ENCODE data around the gene PLXDC2.

DNA sequence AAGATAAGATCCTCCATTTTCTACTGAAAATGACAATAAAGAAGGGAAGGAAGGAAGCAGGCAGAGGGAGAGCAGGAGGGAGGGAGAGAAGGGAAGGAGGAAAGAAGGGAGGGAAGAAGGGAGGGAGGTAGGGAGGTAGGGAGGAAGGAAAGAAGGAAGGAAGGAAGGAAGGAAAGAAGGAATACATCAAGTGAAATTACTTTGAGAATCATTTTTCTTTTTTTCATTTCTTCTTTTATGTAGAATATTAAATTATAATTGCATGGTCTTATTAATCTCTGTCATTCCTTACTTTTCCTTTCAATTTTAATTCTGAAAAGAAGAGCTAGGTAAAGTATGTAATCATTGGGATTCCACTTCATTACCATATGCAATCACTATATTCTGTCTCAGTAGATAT lies 97.8 kb downstream of the PLXDC2 start:
- TF ChIP-seq, protein P1, sequence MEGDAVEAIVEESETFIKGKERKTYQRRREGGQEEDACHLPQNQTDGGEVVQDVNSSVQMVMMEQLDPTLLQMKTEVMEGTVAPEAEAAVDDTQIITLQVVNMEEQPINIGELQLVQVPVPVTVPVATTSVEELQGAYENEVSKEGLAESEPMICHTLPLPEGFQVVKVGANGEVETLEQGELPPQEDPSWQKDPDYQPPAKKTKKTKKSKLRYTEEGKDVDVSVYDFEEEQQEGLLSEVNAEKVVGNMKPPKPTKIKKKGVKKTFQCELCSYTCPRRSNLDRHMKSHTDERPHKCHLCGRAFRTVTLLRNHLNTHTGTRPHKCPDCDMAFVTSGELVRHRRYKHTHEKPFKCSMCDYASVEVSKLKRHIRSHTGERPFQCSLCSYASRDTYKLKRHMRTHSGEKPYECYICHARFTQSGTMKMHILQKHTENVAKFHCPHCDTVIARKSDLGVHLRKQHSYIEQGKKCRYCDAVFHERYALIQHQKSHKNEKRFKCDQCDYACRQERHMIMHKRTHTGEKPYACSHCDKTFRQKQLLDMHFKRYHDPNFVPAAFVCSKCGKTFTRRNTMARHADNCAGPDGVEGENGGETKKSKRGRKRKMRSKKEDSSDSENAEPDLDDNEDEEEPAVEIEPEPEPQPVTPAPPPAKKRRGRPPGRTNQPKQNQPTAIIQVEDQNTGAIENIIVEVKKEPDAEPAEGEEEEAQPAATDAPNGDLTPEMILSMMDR (IDR thresholded peaks at IDR 0.05): no peak
- no peak for TF ChIP-seq POLR2AphosphoS5 (IDR thresholded peaks at IDR 0.05; ENCODE audit: low read depth, low read length)
- TF ChIP-seq, protein P2, sequence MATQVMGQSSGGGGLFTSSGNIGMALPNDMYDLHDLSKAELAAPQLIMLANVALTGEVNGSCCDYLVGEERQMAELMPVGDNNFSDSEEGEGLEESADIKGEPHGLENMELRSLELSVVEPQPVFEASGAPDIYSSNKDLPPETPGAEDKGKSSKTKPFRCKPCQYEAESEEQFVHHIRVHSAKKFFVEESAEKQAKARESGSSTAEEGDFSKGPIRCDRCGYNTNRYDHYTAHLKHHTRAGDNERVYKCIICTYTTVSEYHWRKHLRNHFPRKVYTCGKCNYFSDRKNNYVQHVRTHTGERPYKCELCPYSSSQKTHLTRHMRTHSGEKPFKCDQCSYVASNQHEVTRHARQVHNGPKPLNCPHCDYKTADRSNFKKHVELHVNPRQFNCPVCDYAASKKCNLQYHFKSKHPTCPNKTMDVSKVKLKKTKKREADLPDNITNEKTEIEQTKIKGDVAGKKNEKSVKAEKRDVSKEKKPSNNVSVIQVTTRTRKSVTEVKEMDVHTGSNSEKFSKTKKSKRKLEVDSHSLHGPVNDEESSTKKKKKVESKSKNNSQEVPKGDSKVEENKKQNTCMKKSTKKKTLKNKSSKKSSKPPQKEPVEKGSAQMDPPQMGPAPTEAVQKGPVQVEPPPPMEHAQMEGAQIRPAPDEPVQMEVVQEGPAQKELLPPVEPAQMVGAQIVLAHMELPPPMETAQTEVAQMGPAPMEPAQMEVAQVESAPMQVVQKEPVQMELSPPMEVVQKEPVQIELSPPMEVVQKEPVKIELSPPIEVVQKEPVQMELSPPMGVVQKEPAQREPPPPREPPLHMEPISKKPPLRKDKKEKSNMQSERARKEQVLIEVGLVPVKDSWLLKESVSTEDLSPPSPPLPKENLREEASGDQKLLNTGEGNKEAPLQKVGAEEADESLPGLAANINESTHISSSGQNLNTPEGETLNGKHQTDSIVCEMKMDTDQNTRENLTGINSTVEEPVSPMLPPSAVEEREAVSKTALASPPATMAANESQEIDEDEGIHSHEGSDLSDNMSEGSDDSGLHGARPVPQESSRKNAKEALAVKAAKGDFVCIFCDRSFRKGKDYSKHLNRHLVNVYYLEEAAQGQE (IDR thresholded peaks at IDR 0.05; ENCODE audit: insufficient read depth in 1 of 2, low read depth in 2 of 2, low read length in 1 of 2): no peak
- TF ChIP-seq TCF7L2 (IDR thresholded peaks at IDR 0.05; ENCODE audit: low read depth, low read length): no peak

All from Panc1 (cell line).